Natural killer cell (primary cell): ENCODE measurements around the gene TMPRSS7. TPM values are rescaled to one million over a fixed set of nuclear protein-coding genes. Genes with fewer than 3 reads are reported as not detected.

Experiments
- ATAC-seq, 3 donors: fragments of 150-1000 bp in 2 of 3; fragments of 200-7000 bp in 1 of 3; cut with Tn5 transposase; 1 replicate in 1 of 3; 2 replicates in 2 of 3; pipeline ENCODE4 v1.10.0; 2021; ENCODE audit warnings: mild to moderate bottlenecking in 2 of 3, moderate library complexity in 2 of 3
- DNase-seq, 2 donors: peaks; one replicate each; pipeline versions ENCODE4 v3.0.0 to v3.0.0-alpha.2; 2013 to 2021; ENCODE audit warnings: mixed read lengths in 1 of 2
- H3K27ac ChIP-seq: one replicate; pipeline ENCODE4 v1.5.1; 2013; ENCODE audit warnings: mild to moderate bottlenecking, low read length
- H3K27me3 ChIP-seq: one replicate; pipeline ENCODE4 v1.6.1; 2013; ENCODE audit warnings: low read length; ENCODE audit not compliant: control insufficient read depth, insufficient read depth
- H3K36me3 ChIP-seq: one replicate; pipeline ENCODE4 v1.6.1; 2013; ENCODE audit warnings: low read length; ENCODE audit not compliant: control insufficient read depth, insufficient read depth
- H3K4me1 ChIP-seq: one replicate; pipeline ENCODE4 v1.6.1; 2013; ENCODE audit warnings: low read length; ENCODE audit not compliant: control insufficient read depth, insufficient read depth
- H3K4me3 ChIP-seq: one replicate; pipeline ENCODE4 v1.5.1; 2013; ENCODE audit warnings: low read length
- H3K9me3 ChIP-seq: one replicate; pipeline ENCODE4 v1.6.1; 2013; ENCODE audit warnings: low read length; ENCODE audit not compliant: control insufficient read depth, insufficient read depth
- H3K27ac Mint-ChIP-seq, 2 donors: one replicate each; pipeline ENCODE4 v1.8.0; 2022; ENCODE audit warnings: mild to moderate bottlenecking in 2 of 2, mixed read lengths in 2 of 2, moderate library complexity in 1 of 2
- H3K27me3 Mint-ChIP-seq, 2 donors: one replicate each; pipeline ENCODE4 v1.8.0; 2022; ENCODE audit warnings: low read depth in 2 of 2, mixed read lengths in 2 of 2
- H3K36me3 Mint-ChIP-seq: one replicate; pipeline ENCODE4 v1.8.0; 2022; ENCODE audit warnings: mixed read lengths
- H3K4me1 Mint-ChIP-seq, 2 donors: one replicate each; pipeline ENCODE4 v1.8.0; 2022; ENCODE audit warnings: mixed read lengths in 2 of 2
- H3K4me3 Mint-ChIP-seq: one replicate; pipeline ENCODE4 v1.8.0; 2022; ENCODE audit warnings: mild to moderate bottlenecking, moderate library complexity, mixed read lengths
- H3K9me3 Mint-ChIP-seq, 2 donors: one replicate each; pipeline ENCODE4 v1.8.0; 2022; ENCODE audit warnings: mixed read lengths in 2 of 2
- CTCF ChIP-seq: fragments of 200-600 bp; IDR thresholded peaks from one replicate; pipeline ENCODE4 v1.8.0; 2022; ENCODE audit warnings: antibody characterized with exemption
- WGBS: methylation state at CpG from one replicate; pipeline ENCODE4 v1.1.7; 2013; ENCODE audit warnings: missing lambda C conversion rate; ENCODE audit not compliant: insufficient coverage; 5-methylcytosine and 5-hydroxymethylcytosine counted together
- intact Hi-C: fragments of 100-400 bp; cut with micrococcal nuclease; formaldehyde crosslinking; loops from one replicate; pipeline ENCODE4 v1.14.2; 2022
- total RNA-seq, 4 donors: library from RNA; stranded (reverse); fragments of 120-200 nt in 1 of 4; gene quantifications; one replicate each; pipeline versions ENCODE4 v1.2.3 to v1.2.4, GENCODE V29; 2013 to 2022

Gene TMPRSS7
- total RNA-seq, 3 donors from 2014 or later (not counting 1 experiment from before 2014, with no cell fraction given), result not detected

- Histone ChIP-seq H3K9me3 (no peaks in the 10 kb centered on the region), H3K4me3 (no peak overlapping the region), H3K27me3 (no peaks in the 10 kb centered on the region), H3K36me3 (no peaks in the 10 kb centered on the region), H3K27ac (no peak overlapping the region), H3K4me1 (peaks cover 5% of the 10 kb centered on the region)
- H3K27ac Mint-ChIP-seq, result no peak overlapping the region
- peaks cover 0 to 3% of the 10 kb centered on the region in 2 donors for H3K4me1 Mint-ChIP-seq
- ATAC-seq, result no peak
- H3K27me3 Mint-ChIP-seq, result no peaks in the 10 kb centered on the region
- intact Hi-C loops, result no loop called here
- no peaks in the 10 kb centered on the region for H3K36me3 Mint-ChIP-seq
- WGBS, result 80% methylated on average over 3 of the region's 3 CpGs
- no peaks in the 10 kb centered on the region for H3K9me3 Mint-ChIP-seq
- DNase-seq, result no peak
- no peak for TF ChIP-seq CTCF
- H3K4me3 Mint-ChIP-seq, result no peak overlapping the region
Observed at GRCh38 chr3:112010636-112011035, 23.9 kb upstream of the TMPRSS7 start.

- Mint-ChIP-seq H3K27me3 (no peaks in the 10 kb centered on the region), H3K27ac (no peak overlapping the region), H3K9me3 (no peaks in the 10 kb centered on the region), H3K36me3 (no peaks in the 10 kb centered on the region), H3K4me3 (no peak overlapping the region), H3K4me1 (peaks cover 0 to 3% of the 10 kb centered on the region in 2 donors)
- 73% methylated on average over 5 of the region's 6 CpGs for whole genome bisulfite sequencing
- Histone ChIP-seq H3K27ac (no peak overlapping the region), H3K36me3 (no peaks in the 10 kb centered on the region), H3K4me3 (no peak overlapping the region), H3K4me1 (peaks cover 5% of the 10 kb centered on the region), H3K27me3 (no peaks in the 10 kb centered on the region), H3K9me3 (no peaks in the 10 kb centered on the region)
- no peak for TF ChIP-seq CTCF
- ATAC-seq (no peak), DNase-seq (no peak)
- intact Hi-C loops, result no loop called here
Observed at GRCh38 chr3:112011376-112011940, 23.1 kb upstream of the TMPRSS7 start.

- no peak overlapping the region for H3K4me3 Mint-ChIP-seq
- H3K4me1 ChIP-seq, result peaks cover 5% of the 10 kb centered on the region
- no peaks in the 10 kb centered on the region for H3K27me3 Mint-ChIP-seq
- H3K4me3 ChIP-seq, result no peak overlapping the region
- H3K27ac ChIP-seq, result no peak overlapping the region
- intact Hi-C loops, result no loop called here
- DNase-seq (no peak), ATAC-seq (no peak)
- no peak for TF ChIP-seq CTCF
- H3K4me1 Mint-ChIP-seq, result peaks cover 0 to 3% of the 10 kb centered on the region in 2 donors
- no peak overlapping the region for H3K27ac Mint-ChIP-seq
- H3K36me3 ChIP-seq, result no peaks in the 10 kb centered on the region
- no peaks in the 10 kb centered on the region for H3K9me3 Mint-ChIP-seq
- no peaks in the 10 kb centered on the region for H3K9me3 ChIP-seq
- 97% methylated on average over 1 of the region's 6 CpGs for WGBS
- H3K36me3 Mint-ChIP-seq, result no peaks in the 10 kb centered on the region
- no peaks in the 10 kb centered on the region for H3K27me3 ChIP-seq
Observed at GRCh38 chr3:112012205-112012992, 22.1 kb upstream of the TMPRSS7 start.
